ENCODE measurements around the gene RBL2. TPM values are rescaled to one million over a fixed set of nuclear protein-coding genes. Genes with fewer than 3 reads are reported as not detected.
"Not testable (repeated sequence)": the region's sequence is repeated elsewhere in the genome, so short reads cannot be mapped to it uniquely, and the experiment has no call there.

The RBL2 gene
- 100 to 1,000 TPM; 140 to 194 (median 186) TPM for polyA plus RNA-seq

GRCh38 chr16:53434377-53435065, at the start of gene RBL2:
Gene RBL2 (plus strand): TSS chr16:53434471. CDS start chr16:53434557, 86 bp downstream.
- peaks cover 47 to 54% of the 10 kb centered on the region in 2 donors for H3K4me1 Mint-ChIP-seq
- DNase-seq: peak; percentile 86 to 90 (median 87)
- H3K4me3 Mint-ChIP-seq: peak within 1 kb of the TSS; percentile 95 to 100 (median 96)
- H3K27ac Mint-ChIP-seq: peak within 1 kb of the TSS; percentile 95 to 100 (median 98)
- peaks cover 11 to 18% (median 16%) of the 10 kb centered on the region in 3 donors for H3K27me3 Mint-ChIP-seq (ENCODE audit: low read depth in 3 of 3)
- H3K36me3 Mint-ChIP-seq: peaks cover 0 to 5% (median 2%) of the 10 kb centered on the region in 3 donors
- H3K9me3 Mint-ChIP-seq: no peaks in the 10 kb centered on the region

- not testable (repeated sequence) for H3K4me1 Mint-ChIP-seq, H3K27ac Mint-ChIP-seq, H3K4me3 Mint-ChIP-seq, DNase-seq
- peaks cover 4 to 10% (median 5%) of the 10 kb centered on the region in 3 donors for H3K27me3 Mint-ChIP-seq (ENCODE audit: low read depth in 3 of 3)
- peaks cover 15 to 17% (median 16%) of the 10 kb centered on the region in 3 donors for H3K36me3 Mint-ChIP-seq
- peaks cover 10 to 25% (median 21%) of the 10 kb centered on the region in 6 donors for H3K9me3 Mint-ChIP-seq
Measured at GRCh38 chr16:53384610-53385009, 49.7 kb upstream of the RBL2 start.

DNA sequence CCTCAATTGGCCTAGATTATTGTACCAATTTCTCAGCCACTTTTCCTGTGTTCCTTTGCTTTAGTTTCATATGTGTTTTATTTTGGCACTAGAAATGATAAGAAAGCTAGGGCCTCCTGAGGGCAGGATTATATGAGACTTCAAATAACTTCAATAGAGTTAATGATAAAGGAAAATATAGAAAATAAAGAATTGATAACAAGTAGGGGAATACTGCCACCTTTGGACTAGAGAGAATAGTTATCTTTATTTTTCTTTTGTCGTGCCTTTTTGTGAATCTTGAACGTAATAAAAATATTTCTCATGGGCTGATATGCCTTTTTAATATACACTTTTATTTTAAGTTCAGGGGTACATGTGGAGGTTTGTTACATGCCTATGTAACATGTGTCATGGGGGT, 29.3 kb upstream of the RBL2 start:
- Mint-ChIP-seq H3K36me3 (no peaks in the 10 kb centered on the region), H3K4me3 (no peak overlapping the region), H3K27me3 (ENCODE audit: low read depth in 3 of 3) (peaks cover 0 to 2% (median 1%) of the 10 kb centered on the region in 3 donors), H3K9me3 (no peaks in the 10 kb centered on the region), H3K4me1 (no peaks in the 10 kb centered on the region), H3K27ac (no peak overlapping the region)
- no peak for DNase-seq

DNA sequence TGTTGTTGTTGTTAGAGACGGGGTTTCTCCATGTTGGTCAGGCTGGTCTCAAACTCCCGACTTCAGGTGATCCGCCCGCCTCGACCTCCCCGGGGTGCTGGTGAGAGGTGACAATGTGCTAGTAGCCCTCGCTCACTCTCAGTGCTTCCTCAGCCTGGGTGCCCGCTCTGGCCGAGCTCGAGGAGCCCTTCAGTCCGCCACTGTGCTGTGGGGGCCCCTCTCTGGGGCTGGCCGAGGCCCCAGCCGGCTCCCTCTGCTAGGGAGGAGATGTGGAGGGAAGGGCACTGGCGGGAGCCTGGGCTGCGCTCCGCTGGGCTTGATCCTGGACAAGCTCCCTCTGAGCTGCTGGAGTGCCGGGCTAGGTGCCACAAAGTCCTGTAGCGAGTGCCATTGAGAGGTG, 21.7 kb upstream of the RBL2 start:
- Mint-ChIP-seq H3K27me3 (ENCODE audit: low read depth in 3 of 3) (peaks cover 2 to 12% (median 2%) of the 10 kb centered on the region in 3 donors), H3K27ac (no peak overlapping the region), H3K4me1 (no peaks in the 10 kb centered on the region), H3K9me3 (no peaks in the 10 kb centered on the region), H3K4me3 (no peak overlapping the region), H3K36me3 (no peaks in the 10 kb centered on the region)
- no peak for DNase-seq

- H3K9me3 Mint-ChIP-seq: no peaks in the 10 kb centered on the region
- H3K36me3 Mint-ChIP-seq: no peaks in the 10 kb centered on the region
- H3K27me3 Mint-ChIP-seq (ENCODE audit: low read depth in 3 of 3): peaks cover 0 to 12% (median 6%) of the 10 kb centered on the region in 3 donors
- no peak overlapping the region for H3K27ac Mint-ChIP-seq
- no peak for DNase-seq
- no peak overlapping the region for H3K4me3 Mint-ChIP-seq
- no peaks in the 10 kb centered on the region for H3K4me1 Mint-ChIP-seq
Measured at GRCh38 chr16:53413864-53414263, 20.4 kb upstream of the RBL2 start.

DNA sequence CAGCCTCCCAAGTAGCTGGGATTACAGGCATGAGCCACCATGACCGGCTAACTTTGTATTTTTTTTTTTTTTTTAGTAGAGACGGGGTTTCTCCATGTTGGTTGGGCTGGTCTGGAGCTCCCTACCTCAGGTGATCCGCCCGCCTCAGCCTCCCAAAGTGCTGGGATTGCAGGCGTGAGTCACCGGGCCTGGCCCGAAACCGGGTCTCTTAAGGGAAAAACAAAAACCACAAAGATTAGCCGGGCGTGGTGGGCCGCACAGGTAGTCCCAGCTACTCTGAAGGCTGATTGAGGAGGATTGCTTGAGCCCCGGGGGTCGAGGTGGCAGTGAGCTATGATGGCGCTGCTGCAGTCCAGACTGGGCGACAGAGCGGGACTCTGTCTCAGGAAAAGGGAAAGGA, 19.9 kb upstream of the RBL2 start:
- H3K9me3 Mint-ChIP-seq: no peaks in the 10 kb centered on the region
- no peaks in the 10 kb centered on the region for H3K4me1 Mint-ChIP-seq
- H3K36me3 Mint-ChIP-seq: no peaks in the 10 kb centered on the region
- H3K27me3 Mint-ChIP-seq (ENCODE audit: low read depth in 3 of 3): peaks cover 0 to 12% (median 6%) of the 10 kb centered on the region in 3 donors
- no peak for DNase-seq
- no peak overlapping the region for H3K4me3 Mint-ChIP-seq
- no peak overlapping the region for H3K27ac Mint-ChIP-seq

DNA sequence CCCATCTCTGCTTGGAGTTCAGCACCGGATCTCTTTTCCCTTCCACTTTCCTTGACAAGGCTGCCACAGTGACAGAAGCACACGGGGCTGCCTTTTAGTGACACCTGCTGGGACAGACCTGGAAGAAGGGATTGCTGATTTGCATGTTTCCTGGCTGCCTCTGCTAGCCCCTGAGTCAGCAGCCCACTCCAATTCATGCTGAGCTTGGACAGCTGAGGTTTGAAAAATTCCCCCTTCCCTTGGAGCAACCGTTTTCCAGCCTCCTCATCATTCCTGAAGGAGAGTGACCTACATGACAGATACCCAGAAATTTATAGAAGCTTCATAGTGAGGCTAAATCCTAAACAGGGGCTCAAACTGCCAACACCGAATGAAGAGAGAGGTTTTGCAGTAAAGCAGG, 18.8 kb upstream of the RBL2 start:
- Mint-ChIP-seq H3K4me3 (no peak overlapping the region), H3K27ac (no peak overlapping the region), H3K27me3 (ENCODE audit: low read depth in 3 of 3) (peaks cover 0 to 17% (median 6%) of the 10 kb centered on the region in 3 donors), H3K36me3 (no peaks in the 10 kb centered on the region), H3K4me1 (no peaks in the 10 kb centered on the region), H3K9me3 (no peaks in the 10 kb centered on the region)
- no peak for DNase-seq

DNA sequence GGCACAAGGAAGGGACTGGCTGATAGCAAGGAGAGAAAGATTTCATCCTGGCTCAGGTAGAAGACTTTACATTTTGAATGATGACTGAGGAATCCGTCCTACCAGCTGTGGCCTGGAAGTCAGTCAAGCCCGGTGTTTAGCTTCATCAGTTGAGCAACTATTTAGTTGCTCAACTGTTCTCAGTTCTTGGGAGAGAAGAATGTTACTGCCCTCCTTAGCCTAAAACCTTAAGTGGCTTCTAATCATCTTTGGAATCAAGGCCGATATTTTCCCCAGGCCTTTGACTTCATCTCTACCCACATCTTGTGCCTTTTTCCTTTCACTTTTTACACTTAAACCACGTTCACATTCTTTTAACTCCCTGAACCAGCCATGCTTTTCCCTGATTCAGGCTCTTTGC, 17.3 kb upstream of the RBL2 start:
- Mint-ChIP-seq H3K36me3 (no peaks in the 10 kb centered on the region), H3K4me1 (no peaks in the 10 kb centered on the region), H3K4me3 (no peak overlapping the region), H3K9me3 (no peaks in the 10 kb centered on the region), H3K27ac (no peak overlapping the region), H3K27me3 (ENCODE audit: low read depth in 3 of 3) (peaks cover 0 to 17% (median 3%) of the 10 kb centered on the region in 3 donors)
- DNase-seq: no peak

GRCh38 chr16:53417976-53418375, 16.3 kb upstream of the RBL2 start:
- no peaks in the 10 kb centered on the region for H3K4me1 Mint-ChIP-seq
- no peak overlapping the region for H3K4me3 Mint-ChIP-seq
- peaks cover 0 to 15% (median 3%) of the 10 kb centered on the region in 3 donors for H3K27me3 Mint-ChIP-seq (ENCODE audit: low read depth in 3 of 3)
- no peaks in the 10 kb centered on the region for H3K9me3 Mint-ChIP-seq
- no peak overlapping the region for H3K27ac Mint-ChIP-seq
- no peak for DNase-seq
- no peaks in the 10 kb centered on the region for H3K36me3 Mint-ChIP-seq

- not testable (repeated sequence) for H3K4me3 Mint-ChIP-seq, H3K27ac Mint-ChIP-seq
Measured at GRCh38 chr16:53419383-53419709, 14.9 kb upstream of the RBL2 start.

GRCh38 chr16:53421248-53421647, 13.0 kb upstream of the RBL2 start:
- peaks cover 0 to 7% (median 2%) of the 10 kb centered on the region in 6 donors for H3K9me3 Mint-ChIP-seq
- H3K4me3 Mint-ChIP-seq: no peak overlapping the region
- no peak overlapping the region for H3K27ac Mint-ChIP-seq
- DNase-seq: no peak
- peaks cover 0 to 8% (median 5%) of the 10 kb centered on the region in 3 donors for H3K27me3 Mint-ChIP-seq (ENCODE audit: low read depth in 3 of 3)
- H3K4me1 Mint-ChIP-seq: no peaks in the 10 kb centered on the region
- no peaks in the 10 kb centered on the region for H3K36me3 Mint-ChIP-seq

More at GRCh38 chr16:53419383-53419709, 14.9 kb upstream of the RBL2 start:
- not testable (repeated sequence) for H3K9me3 Mint-ChIP-seq, H3K36me3 Mint-ChIP-seq, DNase-seq, H3K4me1 Mint-ChIP-seq
- peaks cover 0 to 12% (median 3%) of the 10 kb centered on the region in 3 donors for H3K27me3 Mint-ChIP-seq (ENCODE audit: low read depth in 3 of 3)

DNA sequence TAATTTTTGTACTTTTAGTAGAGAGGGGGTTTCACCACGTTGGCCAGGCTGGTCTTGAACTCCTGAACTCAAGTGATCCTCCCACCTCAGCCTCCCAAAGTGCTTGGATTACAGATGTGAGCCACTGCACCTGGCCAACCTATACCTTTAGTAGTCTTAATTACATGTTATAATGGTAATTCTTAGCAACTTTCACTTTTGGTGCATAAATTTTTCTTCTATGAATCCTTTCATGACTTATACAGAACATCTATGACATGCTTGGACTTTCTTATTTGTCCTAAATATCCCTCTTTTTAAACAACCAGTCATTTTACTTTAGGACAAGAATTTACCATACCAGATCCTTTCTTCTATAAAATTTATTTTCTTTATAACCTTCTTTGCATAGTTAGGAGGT, 10.3 kb upstream of the RBL2 start:
- H3K36me3 Mint-ChIP-seq; H3K27me3 Mint-ChIP-seq (ENCODE audit: low read depth in 3 of 3); H3K27ac Mint-ChIP-seq; DNase-seq; H3K9me3 Mint-ChIP-seq; H3K4me3 Mint-ChIP-seq; H3K4me1 Mint-ChIP-seq: not testable (repeated sequence)

GRCh38 chr16:53428681-53429080, 5.6 kb upstream of the RBL2 start:
- H3K9me3 Mint-ChIP-seq: peaks cover 0 to 5% (median 2%) of the 10 kb centered on the region in 6 donors
- peaks cover 3 to 4% of the 10 kb centered on the region in 2 donors for H3K4me1 Mint-ChIP-seq
- peaks cover under 1 to 3% (median 2%) of the 10 kb centered on the region in 3 donors for H3K27me3 Mint-ChIP-seq (ENCODE audit: low read depth in 3 of 3)
- H3K36me3 Mint-ChIP-seq: no peaks in the 10 kb centered on the region
- no peak overlapping the region for H3K4me3 Mint-ChIP-seq
- DNase-seq: no peak
- no peak overlapping the region for H3K27ac Mint-ChIP-seq

- no peaks in the 10 kb centered on the region for H3K36me3 Mint-ChIP-seq
- H3K27me3 Mint-ChIP-seq (ENCODE audit: low read depth in 3 of 3): peaks cover 2 to 8% (median 6%) of the 10 kb centered on the region in 3 donors
- no peak overlapping the region for H3K4me3 Mint-ChIP-seq
- H3K4me1 Mint-ChIP-seq: peaks cover 9% of the 10 kb centered on the region in 2 donors
- DNase-seq: no peak
- peak overlapping the region in 1 of 6 donors; percentile 19 for H3K27ac Mint-ChIP-seq
- no peaks in the 10 kb centered on the region for H3K9me3 Mint-ChIP-seq
Measured at GRCh38 chr16:53429221-53429943, 4.9 kb upstream of the RBL2 start.
